Stimulated activated effector memory CD8-positive, alpha-beta T cell treated with anti-CD3 and anti-CD28 coated beads, Interleukin-12 subunit alpha, Interleukin-12 subunit beta, amount 100 ng/mL, for 72 hours (primary cell): ENCODE measurements around the gene TENM3.

Experiments used
- ATAC-seq: fragments of 150-1000 bp; cut with Tn5 transposase; 2 replicates; pipeline ENCODE4 v1.10.0; 2021
- DNase-seq, 2 donors: peaks; one replicate each; pipeline ENCODE4 v3.0.0; 2021 to 2022; ENCODE audit warnings: low spot score in 2 of 2
- H3K27ac Mint-ChIP-seq: one replicate; pipeline ENCODE4 v1.8.0; 2022; ENCODE audit warnings: mild to moderate bottlenecking, mixed read lengths
- H3K36me3 Mint-ChIP-seq: one replicate; pipeline ENCODE4 v1.8.0; 2022; ENCODE audit warnings: mild to moderate bottlenecking, mixed read lengths
- H3K4me1 Mint-ChIP-seq: one replicate; pipeline ENCODE4 v1.8.0; 2022; ENCODE audit warnings: mixed read lengths
- H3K4me3 Mint-ChIP-seq: one replicate; pipeline ENCODE4 v1.8.0; 2022; ENCODE audit warnings: mild to moderate bottlenecking, mixed read lengths
- H3K9me3 Mint-ChIP-seq: one replicate; pipeline ENCODE4 v1.8.0; 2022; ENCODE audit warnings: mixed read lengths

TENM3 gene

DNA sequence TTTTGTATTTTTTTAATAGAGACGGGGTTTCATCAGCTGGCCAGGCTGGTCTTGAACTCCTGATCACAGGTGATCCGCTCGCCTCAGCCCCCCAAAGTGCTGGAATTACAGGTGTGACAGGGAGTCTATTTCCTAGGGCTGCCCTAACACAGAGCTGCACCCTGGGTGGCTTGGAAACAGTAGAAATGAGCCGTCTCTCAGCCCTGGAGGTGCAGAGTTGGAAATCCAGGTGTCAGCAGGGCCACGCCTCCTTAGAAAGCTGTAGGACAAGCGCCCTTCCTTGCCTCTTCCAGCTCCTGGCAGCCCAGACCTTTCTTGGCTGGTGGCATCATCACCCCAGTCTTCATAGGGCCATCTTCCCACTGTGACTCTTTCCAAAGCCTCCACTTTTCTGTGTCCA lies 602.4 kb downstream of the TENM3 start:
- DNase-seq = no peak
- Mint-ChIP-seq H3K4me3 (no peak overlapping the region), H3K27ac (no peak overlapping the region), H3K4me1 (no peaks in the 10 kb centered on the region), H3K9me3 (no peaks in the 10 kb centered on the region), H3K36me3 (no peaks in the 10 kb centered on the region)
- ATAC-seq = no peak

DNA sequence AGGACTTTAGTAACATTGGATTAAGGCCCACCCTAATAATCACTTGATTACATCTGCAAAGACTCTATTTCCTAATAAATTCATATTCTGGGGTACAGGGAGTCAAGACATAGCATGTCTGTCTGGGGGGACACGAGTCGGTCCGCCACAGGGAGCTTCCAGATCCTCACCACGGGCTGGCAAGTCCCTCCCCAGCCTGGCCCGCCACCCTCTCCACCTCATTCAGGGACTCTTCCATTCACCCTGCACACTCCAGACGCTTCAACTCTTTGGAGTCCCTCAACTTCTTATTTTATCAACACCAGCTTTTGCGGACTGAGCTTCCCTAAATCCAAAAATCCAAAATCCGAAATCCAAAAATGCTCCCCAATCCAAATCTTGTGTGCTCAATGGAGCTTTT lies 602.8 kb downstream of the TENM3 start:
- H3K4me3 Mint-ChIP-seq = no peak overlapping the region
- ATAC-seq (no peak), DNase-seq (no peak)
- H3K36me3 Mint-ChIP-seq = no peaks in the 10 kb centered on the region
- H3K4me1 Mint-ChIP-seq = no peaks in the 10 kb centered on the region
- H3K27ac Mint-ChIP-seq = no peak overlapping the region
- no peaks in the 10 kb centered on the region for H3K9me3 Mint-ChIP-seq

- no peaks in the 10 kb centered on the region for H3K36me3 Mint-ChIP-seq
- H3K27ac Mint-ChIP-seq = no peak overlapping the region
- H3K9me3 Mint-ChIP-seq = no peaks in the 10 kb centered on the region
- no peak for ATAC-seq
- no peak overlapping the region for H3K4me3 Mint-ChIP-seq
- no peak for DNase-seq
- H3K4me1 Mint-ChIP-seq = no peaks in the 10 kb centered on the region
These were observed 604.6 kb downstream of the TENM3 start for GRCh38 chr4:182847576-182848450.

GRCh38 chr4:182848685-182849084 lies 605.5 kb downstream of the TENM3 start:
- H3K27ac Mint-ChIP-seq = no peak overlapping the region
- H3K4me1 Mint-ChIP-seq = no peaks in the 10 kb centered on the region
- no peak overlapping the region for H3K4me3 Mint-ChIP-seq
- H3K36me3 Mint-ChIP-seq = no peaks in the 10 kb centered on the region
- no peaks in the 10 kb centered on the region for H3K9me3 Mint-ChIP-seq
- ATAC-seq (no peak), DNase-seq (no peak)
